Activated T-helper 1 cell treated with Interleukin-2 at 50 U/mL for 16 hours (primary cell): ENCODE measurements around the gene VPS8.

Experiments
- DNase-seq: peaks from one replicate; pipeline ENCODE4 v3.0.0-alpha.2; 2020; ENCODE audit warnings: low read depth

VPS8 gene

GRCh38 chr3:185057829-185058228 is 245.9 kb downstream of the VPS8 start:
- DNase-seq, result no peak

DNA sequence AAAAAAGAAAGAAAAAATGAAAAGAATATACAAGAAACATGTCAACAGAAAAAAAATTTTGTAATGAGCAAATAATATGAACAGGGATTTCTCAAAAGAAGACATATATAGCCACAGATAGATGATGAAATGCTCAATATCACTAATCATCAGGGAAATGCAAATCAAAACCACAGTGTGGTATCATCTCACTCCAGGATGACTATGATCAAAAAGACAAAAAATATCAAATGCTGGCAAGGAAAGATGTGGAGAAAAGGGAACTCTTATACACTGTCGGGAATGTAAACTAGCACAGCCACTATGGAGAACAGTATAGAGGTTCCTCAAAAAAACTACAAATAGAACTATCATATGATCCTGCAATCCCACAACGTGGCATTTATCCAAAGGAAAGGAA is 246.8 kb downstream of the VPS8 start:
- DNase-seq, result no peak

DNA sequence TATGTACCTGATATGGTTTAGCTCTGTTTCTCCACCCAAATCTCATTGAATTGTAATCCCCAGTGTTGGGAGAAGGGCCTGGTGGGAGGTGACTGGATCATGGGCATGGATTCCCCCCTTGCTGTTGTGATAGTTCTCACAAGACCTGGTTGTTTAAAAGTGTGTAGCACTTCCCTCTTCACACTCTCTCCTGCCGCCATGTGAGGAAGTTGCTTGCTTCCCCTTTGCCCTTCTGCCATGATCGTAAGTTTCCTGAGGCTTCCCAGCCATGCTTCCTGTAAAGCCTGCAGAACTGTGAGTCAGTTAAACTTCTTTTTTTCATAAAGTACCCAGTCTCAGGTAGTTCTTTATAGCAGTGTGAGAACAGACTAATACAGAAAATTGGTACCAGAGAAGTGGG is 247.8 kb downstream of the VPS8 start:
- no peak for DNase-seq

DNA sequence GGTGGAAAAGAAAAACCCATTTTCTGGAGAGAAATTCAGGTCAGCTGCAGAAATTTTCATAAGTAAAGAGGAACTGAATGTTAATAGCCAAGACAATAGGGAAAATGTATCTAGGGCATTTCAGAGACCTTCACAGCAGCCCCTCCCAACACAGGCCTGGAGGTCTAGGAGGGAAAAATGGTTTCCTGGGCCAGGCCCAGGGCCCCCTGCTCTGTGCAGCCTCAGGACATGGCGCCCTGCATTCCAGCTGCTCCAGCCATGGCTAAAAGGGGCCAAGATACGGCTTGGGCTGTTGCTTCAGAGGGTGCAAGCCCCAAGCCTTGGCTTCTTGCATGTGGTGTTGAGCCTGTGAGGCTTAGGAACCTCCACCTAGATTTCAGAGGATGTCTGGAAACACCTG is 248.7 kb downstream of the VPS8 start:
- DNase-seq, result no peak

GRCh38 chr3:185062191-185062590 is 250.2 kb downstream of the VPS8 start:
- DNase-seq, result no peak

- no peak for DNase-seq
Measured at GRCh38 chr3:185063431-185063830, 251.5 kb downstream of the VPS8 start.

DNA sequence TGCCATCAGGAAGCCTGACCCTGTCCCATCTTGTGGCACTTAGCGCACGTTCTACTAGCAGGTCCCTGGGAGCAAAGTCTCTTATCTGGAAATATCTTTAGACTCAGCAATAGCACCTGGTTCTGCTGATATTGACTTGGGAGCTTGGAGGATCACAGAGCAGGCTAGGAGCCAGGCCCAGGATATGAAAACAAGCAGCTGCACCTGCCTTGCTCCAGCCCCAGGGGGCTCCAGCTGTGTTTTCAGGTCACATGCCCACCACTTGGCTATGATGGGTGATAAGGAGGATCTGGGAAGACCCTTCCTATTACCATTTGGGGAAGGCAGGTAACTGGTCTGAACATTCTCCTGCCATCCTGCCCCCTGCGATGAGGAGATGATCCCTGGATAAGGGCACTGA is 253.1 kb downstream of the VPS8 start:
- no peak for DNase-seq

- DNase-seq, result no peak
Measured at GRCh38 chr3:185066251-185066650, 254.3 kb downstream of the VPS8 start.

- DNase-seq, result no peak
Measured at GRCh38 chr3:185067173-185067572, 255.2 kb downstream of the VPS8 start.

DNA sequence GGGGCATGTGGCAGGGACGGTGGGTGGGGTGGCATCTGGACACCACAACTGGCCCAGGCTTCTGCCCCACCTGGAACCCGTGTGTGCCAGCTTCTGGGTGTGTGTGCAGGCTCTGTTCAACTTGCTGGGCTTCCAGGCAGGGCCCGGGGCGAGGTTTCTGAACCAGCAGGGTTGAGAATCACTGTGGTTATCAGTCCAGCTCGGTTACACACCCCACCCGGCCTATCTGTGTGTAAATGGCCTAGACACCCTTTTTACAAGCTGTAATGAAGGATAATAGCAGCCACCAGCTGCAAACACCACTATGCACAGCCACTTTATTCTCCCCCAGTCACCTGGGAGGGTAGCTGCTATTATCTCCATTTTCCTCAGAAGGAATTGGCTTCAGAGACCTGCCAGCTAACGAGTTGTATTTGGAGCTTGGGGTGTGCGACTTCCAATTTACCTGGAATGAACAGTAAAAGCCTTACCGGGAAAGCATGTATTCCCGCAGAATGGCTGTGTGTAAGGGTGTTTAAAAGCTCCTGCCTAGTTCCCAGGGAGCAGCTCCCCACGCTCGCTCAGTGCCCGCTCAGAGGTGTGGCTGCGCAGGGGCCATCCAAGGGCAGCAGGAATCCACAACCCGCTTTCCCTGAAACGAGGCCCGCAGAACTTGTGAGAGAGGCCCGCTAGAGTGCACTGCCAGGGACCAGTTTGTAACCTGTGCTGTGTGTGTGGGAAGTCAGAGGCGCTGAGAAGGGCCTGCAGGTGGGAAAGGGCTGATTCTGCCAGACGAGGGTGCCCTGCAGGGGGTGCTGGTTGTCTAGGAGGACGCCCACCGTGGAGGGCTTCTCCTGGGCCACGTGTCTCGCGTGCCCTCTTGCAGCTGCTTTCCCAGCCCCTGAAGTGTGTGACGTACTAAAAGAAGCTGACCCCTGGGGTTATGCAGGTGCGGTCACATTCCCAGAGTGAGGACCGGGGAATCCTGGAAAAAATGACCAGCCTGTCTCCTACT is 257.4 kb downstream of the VPS8 start:
- no peak for DNase-seq

DNA sequence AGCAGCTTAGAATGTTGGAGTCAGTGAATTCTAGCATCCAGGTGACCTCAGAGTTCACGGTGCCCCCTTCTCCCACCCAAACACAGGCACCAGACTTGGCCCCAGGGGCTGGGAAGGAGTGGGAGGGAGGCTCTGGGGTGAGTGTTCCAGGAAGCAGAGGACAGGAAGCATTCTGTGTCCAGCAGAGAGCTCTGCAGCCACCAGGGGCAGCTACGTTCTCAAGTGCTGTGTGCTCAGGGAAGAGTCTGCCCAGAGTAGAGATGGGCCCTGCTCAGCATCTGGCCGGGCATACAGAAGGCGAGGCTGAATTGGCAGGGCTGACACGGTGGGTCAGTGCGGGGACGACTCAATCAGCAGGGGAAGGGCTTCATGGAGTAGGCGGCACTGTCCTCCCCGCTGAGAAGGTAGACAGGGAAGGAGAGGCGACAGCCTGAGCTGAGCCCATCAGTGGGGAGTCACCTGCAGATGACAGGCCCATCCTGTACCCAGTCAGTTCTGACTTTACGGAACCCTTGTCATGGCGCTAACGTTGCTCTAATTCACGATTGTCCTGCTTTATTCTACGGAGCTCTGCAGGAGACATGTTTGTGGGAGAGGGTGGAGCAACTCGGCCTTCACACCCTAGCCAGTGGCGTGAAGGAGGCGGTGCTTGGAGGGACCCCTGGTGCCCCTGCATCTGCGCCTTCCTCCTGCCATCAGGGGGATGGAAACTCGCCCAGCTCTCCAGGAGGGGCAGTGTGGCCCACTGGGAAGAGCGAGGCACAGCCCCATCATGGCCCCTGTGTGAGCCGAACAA is 258.7 kb downstream of the VPS8 start:
- DNase-seq, result no peak

GRCh38 chr3:185071287-185071800 is 259.4 kb downstream of the VPS8 start:
- DNase-seq, result no peak

DNA sequence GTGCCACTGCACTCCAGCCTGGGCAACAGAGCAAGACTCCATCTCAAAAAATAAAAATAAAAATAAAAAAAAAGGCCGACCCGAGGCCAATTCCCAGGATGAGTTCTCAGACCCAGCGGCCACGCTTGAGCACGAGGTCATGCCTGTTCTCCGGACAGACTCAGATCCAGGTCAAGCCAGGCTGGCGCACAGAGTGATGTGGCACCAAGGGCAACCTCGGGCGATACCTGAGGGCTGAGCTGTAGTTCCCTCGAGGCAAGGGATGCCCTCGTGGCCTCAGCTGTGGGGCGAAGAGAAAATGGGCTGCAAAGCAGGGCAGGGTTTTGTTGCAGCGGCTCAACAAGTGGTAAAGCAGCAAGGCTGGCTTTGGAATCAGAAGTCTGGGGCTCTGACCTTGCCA is 263.6 kb downstream of the VPS8 start:
- DNase-seq, result no peak

DNA sequence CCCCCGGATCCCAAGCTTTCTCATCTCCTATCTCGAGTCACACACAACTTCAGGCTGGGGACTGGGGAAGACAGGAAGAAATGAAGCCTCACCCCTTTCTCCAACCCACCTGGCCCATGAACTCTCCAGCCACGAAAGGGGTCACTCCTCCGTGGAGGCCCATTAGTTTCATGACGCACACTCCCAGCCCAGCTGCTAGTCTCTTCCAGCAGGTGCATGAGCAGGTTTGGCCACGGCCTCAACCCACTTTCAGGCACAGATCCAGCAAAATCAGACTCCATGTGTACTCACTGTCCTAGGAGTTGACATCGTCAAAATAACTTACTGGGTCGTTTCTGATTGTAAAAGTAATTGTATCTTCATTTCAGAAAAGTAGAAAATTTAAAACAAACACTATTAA is 264.3 kb downstream of the VPS8 start:
- no peak for DNase-seq

DNA sequence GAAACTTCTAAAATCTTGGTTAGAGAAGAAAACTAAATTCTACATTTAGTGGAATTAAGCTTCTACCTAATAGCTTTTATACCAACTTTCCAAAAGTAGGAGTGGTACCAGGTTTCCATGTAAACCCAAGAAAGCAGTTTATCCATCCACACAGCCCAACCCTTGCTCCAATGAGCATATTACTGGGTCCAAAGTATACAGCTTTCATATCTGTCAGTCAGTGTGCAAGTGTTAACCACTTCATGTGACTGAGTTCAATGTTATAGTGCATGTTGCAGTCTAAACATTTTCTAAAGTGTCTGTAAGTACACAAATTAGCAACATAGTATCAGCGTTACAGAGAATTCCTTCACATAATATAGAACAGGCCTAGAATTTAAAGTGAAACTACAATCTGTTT is 267.7 kb downstream of the VPS8 start:
- DNase-seq, result no peak

DNA sequence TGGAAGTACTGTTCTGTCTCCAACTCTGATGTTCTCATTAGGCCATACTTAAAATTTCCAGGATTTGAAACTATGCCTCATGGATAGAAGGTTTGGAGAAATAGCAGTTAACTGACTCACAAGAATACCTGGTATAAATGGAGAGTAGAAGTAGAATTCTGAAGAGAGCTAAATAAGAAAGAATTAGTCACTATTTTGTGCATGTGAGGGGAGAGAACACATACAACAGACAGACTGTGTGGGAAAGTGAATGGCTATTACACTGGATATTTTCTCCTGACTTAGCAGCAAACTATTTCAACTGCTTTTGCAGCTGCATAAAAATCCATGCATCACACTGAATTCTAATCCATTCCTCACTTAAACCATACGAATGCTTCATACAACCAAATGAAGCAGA is 269.6 kb downstream of the VPS8 start:
- no peak for DNase-seq

DNA sequence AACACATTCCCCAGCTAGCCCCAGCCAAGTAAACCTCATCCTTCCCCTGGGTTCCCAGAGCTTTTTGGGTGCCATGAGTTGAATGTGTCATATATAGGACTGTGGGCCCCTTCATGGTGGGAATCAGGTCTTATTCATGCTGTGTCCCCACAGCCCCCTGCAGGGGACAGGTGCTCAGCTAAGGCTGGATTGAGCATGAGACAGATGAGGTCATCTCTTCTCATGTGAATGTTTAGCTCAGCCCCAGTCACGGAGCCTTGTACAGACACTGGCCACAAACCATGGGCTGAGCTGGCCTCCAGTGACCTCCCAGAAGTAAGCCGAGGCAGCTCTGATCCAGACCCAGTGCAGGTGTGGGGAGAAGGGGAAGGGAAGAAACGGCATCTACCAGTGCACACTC is 270.2 kb downstream of the VPS8 start:
- no peak for DNase-seq

DNA sequence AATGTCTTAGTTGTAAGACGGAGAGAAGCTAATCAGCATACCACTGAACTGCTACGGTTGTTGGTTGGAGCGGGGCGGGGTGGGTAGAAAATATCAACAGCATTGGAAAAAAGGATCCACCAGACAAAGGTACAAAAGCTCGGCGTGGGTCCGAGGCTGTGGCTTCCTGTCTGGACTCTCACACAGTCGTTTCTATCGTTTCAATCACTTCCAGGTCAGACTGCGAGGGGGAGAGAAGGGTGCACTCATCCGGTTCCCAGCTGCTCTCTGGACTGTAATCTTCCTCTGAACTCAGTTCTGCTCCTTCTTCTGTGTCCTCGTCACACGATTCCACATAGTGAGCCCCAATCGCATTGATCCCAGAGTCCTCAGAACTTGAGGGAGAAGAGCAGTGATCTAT is 270.9 kb downstream of the VPS8 start:
- no peak for DNase-seq

GRCh38 chr3:185084402-185084801 is 272.4 kb downstream of the VPS8 start:
- DNase-seq, result no peak

DNA sequence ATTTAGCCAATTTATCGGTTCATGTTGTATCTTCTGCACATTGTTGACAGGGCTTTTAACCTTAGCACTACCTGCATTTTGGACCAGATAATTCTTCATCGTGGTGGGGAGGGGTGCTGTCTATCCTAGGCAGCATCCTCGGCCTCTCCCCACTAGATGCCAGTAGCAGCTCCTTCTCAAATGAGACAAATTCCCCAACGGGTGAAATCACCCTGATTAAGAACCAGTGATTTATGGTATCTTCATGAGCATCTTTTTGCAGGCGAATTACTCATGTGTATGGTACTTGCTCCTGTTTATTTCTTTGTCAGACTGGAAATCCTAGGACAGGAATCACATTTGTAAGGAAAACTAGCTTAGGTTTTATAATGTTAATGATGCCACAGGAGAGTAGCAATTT is 272.9 kb downstream of the VPS8 start:
- no peak for DNase-seq

- no peak for DNase-seq
Measured at GRCh38 chr3:185087419-185087818, 275.5 kb downstream of the VPS8 start.

DNA sequence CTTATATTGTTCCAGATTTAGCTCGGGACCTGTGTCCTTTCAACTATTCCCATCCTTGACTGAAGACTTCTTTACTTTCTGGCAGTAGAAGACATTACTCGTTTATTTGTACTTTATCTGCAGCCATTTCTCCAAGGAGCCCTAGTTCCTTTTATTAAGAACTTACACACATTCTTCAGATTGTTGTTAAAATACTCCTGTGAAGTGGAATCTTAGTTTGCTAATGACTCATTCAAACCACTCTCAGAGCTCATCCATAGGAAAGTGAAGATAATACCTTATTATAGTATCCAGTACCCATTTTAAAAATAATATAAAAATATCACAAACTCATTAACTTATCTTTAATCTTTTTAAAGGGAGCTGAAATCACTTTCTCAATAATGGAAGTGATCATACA is 277.4 kb downstream of the VPS8 start:
- no peak for DNase-seq

GRCh38 chr3:185089751-185090150 is 277.8 kb downstream of the VPS8 start:
- no peak for DNase-seq
